Colonic mucosa (tissue), 4 donors: ENCODE measurements around the gene CISD2. TPM values are rescaled to one million over a fixed set of nuclear protein-coding genes. Genes with fewer than 3 reads are reported as not detected.
"Not testable (repeated sequence)": the region's sequence is repeated elsewhere in the genome, so short reads cannot be mapped to it uniquely, and the experiment has no call there.

Experiments used
- DNase-seq: peaks from one replicate; pipeline ENCODE4 v3.0.0-alpha.2; 2020
- H3K27ac ChIP-seq: fragments of 200-600 bp; one replicate; pipeline ENCODE4 v1.8.0; 2021
- H3K27me3 ChIP-seq: fragments of 200-600 bp; one replicate; pipeline ENCODE4 v1.8.0; 2021
- H3K36me3 ChIP-seq: fragments of 200-600 bp; one replicate; pipeline ENCODE4 v1.8.0; 2021
- H3K4me1 ChIP-seq: fragments of 200-600 bp; one replicate; pipeline ENCODE4 v1.8.0; 2021; ENCODE audit warnings: mild to moderate bottlenecking
- H3K4me3 ChIP-seq: fragments of 200-600 bp; one replicate; pipeline ENCODE4 v1.8.0; 2021
- H3K9ac ChIP-seq, 2 donors: one replicate each; pipeline ENCODE4 v1.7.0; 2013; ENCODE audit warnings: control low read depth in 2 of 2, low read depth in 2 of 2, low read length in 2 of 2
- H3K9me3 ChIP-seq: fragments of 200-600 bp; one replicate; pipeline ENCODE4 v1.8.0; 2021
- intact Hi-C: fragments of 100-400 bp; cut with DNase I; formaldehyde crosslinking; loops from one replicate; pipeline ENCODE4 v1.14.1; 2022
- total RNA-seq, 2 donors: library from RNA; stranded (reverse); fragmentation: NEBNext Ultra II Directional in 1 of 2; extraction: Animal tissue kit (Norgen Biotek cat#: 25700) in 1 of 2; gene quantifications; one replicate each; pipeline ENCODE4 v1.2.1, GENCODE V29; 2021
- TF ChIP-seq, protein P1 (sequence below): fragments of 200-600 bp; IDR thresholded peaks from one replicate; pipeline ENCODE4 v1.8.0; 2022; ENCODE audit warnings: antibody characterized with exemption, mild to moderate bottlenecking
- donor health status: healthy.
- donor health status: DM: no; HTN: no; CAD: no.
- donor health status: DM: no; HTN: no; CAD: no.

CISD2 gene
- total RNA-seq, 2 donors from 2014 or later: 30.7 to 41.5 TPM

DNA sequence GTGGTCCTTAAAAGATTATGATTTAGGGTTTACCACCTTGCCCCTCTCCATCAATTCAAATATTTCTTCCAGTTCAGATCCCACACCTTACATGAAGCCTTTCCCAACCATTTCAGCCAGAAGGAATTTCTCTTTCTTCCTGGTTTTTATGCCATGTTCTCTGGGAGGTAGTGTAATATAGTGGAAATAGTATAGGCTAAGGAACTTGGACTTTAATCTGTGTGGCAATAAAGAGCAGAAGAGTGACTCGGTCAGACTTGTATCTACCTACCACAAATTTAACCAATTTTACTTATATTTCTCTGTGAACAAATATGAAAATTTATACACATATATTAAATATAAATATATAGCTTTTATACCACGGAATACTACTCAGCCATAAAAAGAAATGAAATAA is 18.4 kb upstream of the CISD2 start:
- H3K27ac ChIP-seq: peak overlapping the region; percentile 45
- peaks cover 4% of the 10 kb centered on the region for H3K4me1 ChIP-seq
- intact Hi-C loops: no loop called here
- no peaks in the 10 kb centered on the region for H3K9me3 ChIP-seq
- H3K36me3 ChIP-seq: no peaks in the 10 kb centered on the region
- H3K4me3 ChIP-seq: no peak overlapping the region
- DNase-seq: no peak
- no peaks in the 10 kb centered on the region for H3K27me3 ChIP-seq
- no peak overlapping the region for H3K9ac ChIP-seq
- TF ChIP-seq, protein P1, sequence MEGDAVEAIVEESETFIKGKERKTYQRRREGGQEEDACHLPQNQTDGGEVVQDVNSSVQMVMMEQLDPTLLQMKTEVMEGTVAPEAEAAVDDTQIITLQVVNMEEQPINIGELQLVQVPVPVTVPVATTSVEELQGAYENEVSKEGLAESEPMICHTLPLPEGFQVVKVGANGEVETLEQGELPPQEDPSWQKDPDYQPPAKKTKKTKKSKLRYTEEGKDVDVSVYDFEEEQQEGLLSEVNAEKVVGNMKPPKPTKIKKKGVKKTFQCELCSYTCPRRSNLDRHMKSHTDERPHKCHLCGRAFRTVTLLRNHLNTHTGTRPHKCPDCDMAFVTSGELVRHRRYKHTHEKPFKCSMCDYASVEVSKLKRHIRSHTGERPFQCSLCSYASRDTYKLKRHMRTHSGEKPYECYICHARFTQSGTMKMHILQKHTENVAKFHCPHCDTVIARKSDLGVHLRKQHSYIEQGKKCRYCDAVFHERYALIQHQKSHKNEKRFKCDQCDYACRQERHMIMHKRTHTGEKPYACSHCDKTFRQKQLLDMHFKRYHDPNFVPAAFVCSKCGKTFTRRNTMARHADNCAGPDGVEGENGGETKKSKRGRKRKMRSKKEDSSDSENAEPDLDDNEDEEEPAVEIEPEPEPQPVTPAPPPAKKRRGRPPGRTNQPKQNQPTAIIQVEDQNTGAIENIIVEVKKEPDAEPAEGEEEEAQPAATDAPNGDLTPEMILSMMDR: no peak

DNA sequence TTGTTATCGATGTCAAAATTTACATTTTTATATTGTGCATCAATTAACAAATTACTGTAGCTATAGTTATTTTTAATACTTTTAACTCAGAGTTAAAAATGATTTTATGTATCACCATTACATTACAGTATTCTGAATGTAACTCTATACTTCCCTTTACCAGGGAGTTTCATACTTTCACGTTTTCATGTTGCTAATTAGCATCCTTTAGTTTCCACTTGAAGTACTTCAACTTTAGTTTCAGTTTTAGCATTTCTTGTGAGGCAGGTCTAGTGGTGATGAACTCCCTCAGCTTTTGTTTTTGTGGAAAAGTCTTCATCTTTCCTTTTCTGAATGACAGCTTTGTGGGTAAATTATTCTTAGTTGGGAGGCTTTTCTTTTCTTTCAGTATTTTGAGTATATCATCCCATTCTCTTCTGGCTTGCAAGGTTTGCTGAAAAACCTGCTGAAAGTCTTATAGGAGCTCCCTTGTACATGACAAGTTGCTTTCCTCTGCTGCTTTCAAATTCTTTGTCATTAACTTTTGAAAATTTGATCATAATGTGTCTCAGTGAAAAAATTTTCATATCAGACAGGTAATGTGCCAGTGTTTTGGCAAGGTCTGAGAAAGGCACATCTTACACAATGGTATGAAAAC is 9.8 kb upstream of the CISD2 start:
- H3K4me3 ChIP-seq: no peak overlapping the region
- no peak overlapping the region for H3K9ac ChIP-seq
- no peaks in the 10 kb centered on the region for H3K4me1 ChIP-seq
- no peaks in the 10 kb centered on the region for H3K9me3 ChIP-seq
- no peaks in the 10 kb centered on the region for H3K36me3 ChIP-seq
- intact Hi-C loops: no loop called here
- H3K27ac ChIP-seq: no peak overlapping the region
- TF ChIP-seq, protein P1: no peak
- H3K27me3 ChIP-seq: no peaks in the 10 kb centered on the region
- no peak for DNase-seq

DNA sequence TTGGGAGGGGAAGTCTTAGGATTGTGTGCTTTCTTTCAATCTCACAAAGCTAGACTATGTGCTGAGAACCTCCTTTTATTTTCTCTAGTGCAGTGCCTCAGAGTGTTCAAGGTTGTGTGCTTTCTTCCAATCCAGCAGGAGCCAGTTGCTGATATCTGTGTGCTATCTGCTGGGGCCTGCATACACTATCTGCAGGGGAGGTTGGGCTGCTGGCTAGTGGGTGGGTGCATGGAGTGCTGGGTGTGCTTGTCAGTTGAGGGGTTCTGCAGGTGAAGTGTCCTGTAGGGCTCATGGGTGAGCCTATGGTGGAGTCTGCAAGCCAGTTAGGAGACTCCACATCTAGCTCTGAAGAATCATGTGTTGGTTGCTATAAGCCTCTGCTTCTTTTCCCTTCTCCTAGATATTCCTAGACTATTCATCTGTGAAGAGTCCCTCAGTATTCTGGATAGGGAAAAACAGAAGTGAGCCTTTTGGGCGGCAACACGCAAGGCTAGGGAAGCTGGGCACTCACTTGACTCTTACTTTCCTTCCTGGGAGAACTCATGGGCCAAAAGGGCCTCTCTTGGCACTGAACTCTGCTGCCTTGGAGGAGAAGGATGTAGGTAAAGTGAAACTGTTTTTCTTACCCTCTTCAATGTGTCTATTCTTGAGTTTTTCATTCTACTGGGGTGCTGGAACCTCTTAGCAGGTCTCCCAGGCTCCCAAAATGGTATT is 8.0 kb upstream of the CISD2 start:
- no peak overlapping the region for H3K27ac ChIP-seq
- no peak overlapping the region for H3K4me3 ChIP-seq
- H3K27me3 ChIP-seq: no peaks in the 10 kb centered on the region
- intact Hi-C loops: no loop called here
- H3K4me1 ChIP-seq: no peaks in the 10 kb centered on the region
- no peak overlapping the region for H3K9ac ChIP-seq
- H3K9me3 ChIP-seq: no peaks in the 10 kb centered on the region
- TF ChIP-seq, protein P1: no peak
- no peaks in the 10 kb centered on the region for H3K36me3 ChIP-seq
- no peak for DNase-seq

DNA sequence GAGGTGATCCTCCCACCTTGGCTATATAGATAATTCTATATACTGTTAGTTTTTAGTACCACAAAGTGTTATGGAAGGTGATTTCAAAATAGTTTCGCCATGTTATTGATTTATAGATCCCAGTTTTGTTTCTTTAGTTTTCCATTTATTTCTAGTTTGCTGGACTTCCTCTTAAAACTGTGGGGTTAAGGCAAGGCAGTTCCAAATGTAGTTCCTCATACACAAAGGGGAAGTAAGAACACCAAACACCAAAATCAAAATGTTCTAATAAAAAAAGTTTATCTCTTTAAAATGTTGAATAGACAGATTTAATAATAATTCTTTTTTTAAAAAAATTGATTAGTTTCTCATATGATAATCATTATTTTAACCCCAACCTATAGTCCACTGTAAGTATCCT is 6.8 kb upstream of the CISD2 start:
- no peak for DNase-seq
- no peak overlapping the region for H3K9ac ChIP-seq
- intact Hi-C loops: no loop called here
- TF ChIP-seq, protein P1: no peak
- no peaks in the 10 kb centered on the region for H3K4me1 ChIP-seq
- H3K27me3 ChIP-seq: no peaks in the 10 kb centered on the region
- H3K36me3 ChIP-seq: no peaks in the 10 kb centered on the region
- H3K9me3 ChIP-seq: no peaks in the 10 kb centered on the region
- H3K4me3 ChIP-seq: no peak overlapping the region
- no peak overlapping the region for H3K27ac ChIP-seq

DNA sequence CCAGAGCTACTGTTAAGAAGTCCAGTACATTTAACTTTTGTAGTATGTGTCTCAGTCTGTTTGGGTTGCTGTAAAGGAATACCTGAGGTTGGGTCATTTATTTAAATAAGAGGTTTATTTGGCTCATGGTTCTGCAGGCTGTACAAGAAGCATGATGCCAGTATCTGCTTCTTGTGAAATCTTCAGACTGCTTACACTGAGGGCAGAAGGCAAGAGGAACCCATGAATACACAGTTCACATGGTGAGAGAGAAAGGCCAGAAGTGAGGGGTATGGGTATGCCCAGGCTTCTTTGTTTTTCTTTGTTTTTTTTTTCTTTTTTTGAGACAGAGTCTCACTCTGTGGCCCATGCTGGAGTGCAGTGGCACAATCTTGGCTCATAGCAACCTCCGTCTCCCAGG is 6.0 kb upstream of the CISD2 start:
- Histone ChIP-seq H3K27ac (no peak overlapping the region), H3K4me1 (no peaks in the 10 kb centered on the region), H3K27me3 (no peaks in the 10 kb centered on the region), H3K36me3 (no peaks in the 10 kb centered on the region), H3K9ac (no peak overlapping the region), H3K9me3 (no peaks in the 10 kb centered on the region), H3K4me3 (no peak overlapping the region)
- intact Hi-C loops: no loop called here
- DNase-seq: no peak
- TF ChIP-seq, protein P1: no peak

- not testable (repeated sequence) for DNase-seq, H3K9ac ChIP-seq, H3K27ac ChIP-seq, H3K27me3 ChIP-seq, H3K4me1 ChIP-seq, H3K36me3 ChIP-seq, H3K4me3 ChIP-seq, H3K9me3 ChIP-seq
- intact Hi-C loops: loop anchor here (5.0 kb wide), 1 partner anchor 38 kb away; the partner anchor contains the start of gene UBE2D3
Measured at GRCh38 chr4:102865327-102865726, 3.5 kb upstream of the CISD2 start.
